ENCODE results near the gene AMPD1. TPM values are rescaled to one million over a fixed set of nuclear protein-coding genes. Genes with fewer than 3 reads are reported as not detected.

AMPD1 gene
- total RNA-seq, 4 donors from 2014 or later = 0.51 TPM; not detected in 3

DNA sequence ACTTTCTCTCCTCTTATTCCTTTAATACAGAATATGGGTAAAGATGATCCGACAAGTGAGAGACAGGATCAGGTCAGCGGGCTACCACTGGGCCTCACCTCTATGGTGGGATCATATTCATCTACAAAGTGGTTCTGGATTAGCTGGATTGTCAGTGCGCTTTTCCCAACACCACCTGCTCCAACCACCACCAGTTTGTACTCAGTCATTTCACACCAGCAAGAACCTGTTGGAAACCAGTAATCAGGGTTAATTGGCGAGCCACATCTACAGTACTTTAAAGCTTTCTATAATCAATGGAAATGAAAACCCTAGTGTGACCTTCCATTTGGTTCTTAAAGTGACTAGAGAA lies 20.6 kb upstream of the AMPD1 start:
- no peak for TF ChIP-seq CTCF (IDR thresholded peaks at IDR 0.05; ENCODE audit: low read depth)

GRCh38 chr1:114712977-114713376 lies 17.6 kb upstream of the AMPD1 start:
- no peak for TF ChIP-seq CTCF (IDR thresholded peaks at IDR 0.05; ENCODE audit: low read depth)

- TF ChIP-seq CTCF (IDR thresholded peaks at IDR 0.05; ENCODE audit: low read depth) = no peak
Measured at GRCh38 chr1:114710360-114710759, 15.0 kb upstream of the AMPD1 start.

DNA sequence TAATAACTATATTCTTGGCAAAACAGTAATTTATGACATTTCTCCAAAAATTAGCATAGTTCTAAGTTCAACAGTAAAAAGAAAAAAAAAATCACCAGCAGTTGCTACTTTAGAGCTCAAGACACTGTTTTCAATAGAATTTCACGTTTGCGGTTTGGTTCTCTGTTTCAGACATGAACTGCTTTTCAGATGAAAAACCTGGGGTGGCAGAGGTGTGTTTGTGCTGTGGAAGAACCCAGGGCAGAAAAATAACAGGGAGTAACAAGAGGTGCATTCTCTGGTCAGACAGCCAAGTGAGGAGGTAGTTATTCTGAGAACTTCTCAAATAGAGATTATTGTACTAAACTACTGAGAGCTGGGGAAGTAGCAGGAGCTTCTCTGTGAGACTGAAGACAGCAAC lies 12.3 kb upstream of the AMPD1 start:
- no peak for TF ChIP-seq CTCF (IDR thresholded peaks at IDR 0.05; ENCODE audit: low read depth)

DNA sequence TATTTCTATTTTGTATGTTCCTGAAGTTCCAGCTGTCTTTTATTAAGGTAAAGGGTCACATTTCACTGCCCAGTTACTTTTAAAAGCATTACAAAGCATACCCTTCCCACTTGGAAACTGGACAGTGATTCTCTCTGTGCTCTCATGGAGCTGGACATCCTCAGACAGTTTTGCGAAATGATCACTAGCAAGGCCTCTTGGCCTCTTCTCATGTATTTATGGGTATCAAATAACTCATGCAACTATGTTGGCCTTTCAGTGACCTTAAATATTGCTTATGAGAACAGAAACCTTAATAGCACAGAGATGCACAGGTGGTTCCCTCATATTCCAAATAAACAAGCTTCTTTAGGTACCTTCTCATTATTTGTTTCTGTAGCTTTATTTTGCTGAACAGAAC lies 7.9 kb upstream of the AMPD1 start:
- no peak for TF ChIP-seq CTCF (IDR thresholded peaks at IDR 0.05; ENCODE audit: low read depth)

DNA sequence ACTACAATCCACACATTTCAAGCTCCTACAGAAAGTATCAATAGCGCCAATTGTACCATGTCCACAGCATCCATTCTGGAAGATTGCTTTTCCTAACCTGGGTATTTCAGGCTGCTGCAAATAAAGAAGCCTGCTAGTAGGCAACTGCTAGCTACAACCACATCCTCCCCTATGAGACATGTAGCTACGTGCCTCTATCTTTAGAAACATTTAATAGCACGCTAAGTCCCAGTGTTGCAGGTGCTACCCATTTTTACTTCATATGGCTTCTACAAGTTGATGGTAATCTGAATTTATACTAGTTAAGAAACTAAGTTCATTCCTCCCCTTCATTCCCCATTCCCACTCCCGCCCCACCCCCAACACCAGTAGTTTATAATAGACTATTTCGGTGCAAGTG lies 7.4 kb upstream of the AMPD1 start:
- no peak for TF ChIP-seq CTCF (IDR thresholded peaks at IDR 0.05; ENCODE audit: low read depth)

- no peak for TF ChIP-seq CTCF (IDR thresholded peaks at IDR 0.05; ENCODE audit: low read depth)
Measured at GRCh38 chr1:114701931-114702330, 6.6 kb upstream of the AMPD1 start.

All from subcutaneous adipose tissue (tissue), 4 donors.